GM12891 (cell line): ENCODE results near the gene FANCD2.
"Not testable (repeated sequence)": the region's sequence is repeated elsewhere in the genome, so short reads cannot be mapped to it uniquely, and the experiment has no call there.

Experiments
- DNase-seq: peaks from one replicate; pipeline ENCODE4 v3.0.0; 2011; ENCODE audit warnings: low spot score; ENCODE audit not compliant: insufficient read length
- FAIRE-seq: peaks from 2 replicates; lab custom pipeline; 2011; peaks lifted over from hg19 to GRCh38; lab: Jason Lieb, UNC
- PAX5 ChIP-seq: IDR thresholded peaks from 2 replicates; pipeline ENCODE4 v1.6.1; 2011; ENCODE audit warnings: low read length, moderate library complexity, mild to moderate bottlenecking; ENCODE audit not compliant: insufficient read depth, severe bottlenecking
- POLR2A ChIP-seq: IDR thresholded peaks from 2 replicates; pipeline ENCODE4 v1.6.1; 2011; ENCODE audit warnings: low read depth, low read length, control low read depth
- POLR2AphosphoS5 ChIP-seq: IDR thresholded peaks from 2 replicates; pipeline ENCODE4 v1.6.1; 2011; ENCODE audit warnings: low read depth, low read length, control low read depth
- POU2F2 ChIP-seq: IDR thresholded peaks from 2 replicates; pipeline ENCODE4 v1.6.1; 2011; ENCODE audit warnings: low read depth, mild to moderate bottlenecking, control low read depth, low read length, moderate library complexity
- SPI1 ChIP-seq: IDR thresholded peaks from 2 replicates; pipeline ENCODE4 v1.6.1; 2011; ENCODE audit warnings: low read depth, low read length, control low read depth
- TAF1 ChIP-seq: IDR thresholded peaks from 2 replicates; pipeline ENCODE4 v1.6.1; 2011; ENCODE audit warnings: low read depth, low read length, control low read depth

The FANCD2 gene

DNA sequence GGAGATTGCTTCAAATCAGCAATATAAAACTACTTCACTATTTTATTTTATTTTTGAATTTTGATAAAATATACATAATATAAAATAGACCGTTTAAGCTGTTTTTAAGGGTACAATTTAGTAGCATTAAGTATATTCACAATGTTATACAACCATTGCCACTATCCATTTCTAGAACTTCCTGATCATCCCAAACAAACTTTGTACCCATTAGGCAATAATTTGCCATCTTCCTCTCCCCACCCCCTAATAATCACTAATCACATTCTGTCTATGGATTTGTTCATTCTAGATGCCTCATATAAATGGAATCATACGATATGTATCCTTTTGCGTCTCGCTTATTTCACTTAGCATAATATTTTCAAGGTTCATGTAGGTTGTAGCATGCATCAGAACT, 28.9 kb downstream of the FANCD2 start:
- TF ChIP-seq POLR2A, result no peak
- TF ChIP-seq POLR2AphosphoS5, result no peak
- no peak for TF ChIP-seq POU2F2
- no peak for TF ChIP-seq PAX5
- TF ChIP-seq SPI1, result no peak
- no peak for TF ChIP-seq TAF1
- FAIRE-seq, result no peak
- DNase-seq, result no peak

DNA sequence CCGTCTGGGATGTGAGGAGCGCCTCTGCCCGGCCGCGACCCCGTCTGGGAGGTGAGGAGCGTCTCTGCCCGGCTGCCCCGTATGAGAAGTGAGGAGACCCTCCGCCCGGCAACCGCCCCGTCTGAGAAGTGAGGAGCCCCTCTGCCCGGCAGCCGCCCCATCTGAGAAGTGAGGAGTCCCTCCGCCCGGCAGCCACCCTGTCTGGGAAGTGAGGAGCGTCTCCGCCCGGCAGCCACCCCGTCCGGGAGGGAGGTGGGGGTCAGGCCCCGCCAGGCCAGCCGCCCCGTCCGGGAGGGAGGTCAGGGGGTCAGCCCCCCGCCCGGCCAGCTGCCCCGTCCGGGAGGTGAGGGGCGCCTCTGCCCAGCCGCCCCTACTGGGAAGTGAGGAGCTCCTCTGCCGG, 43.8 kb downstream of the FANCD2 start:
- DNase-seq, FAIRE-seq: not testable (repeated sequence)

DNA sequence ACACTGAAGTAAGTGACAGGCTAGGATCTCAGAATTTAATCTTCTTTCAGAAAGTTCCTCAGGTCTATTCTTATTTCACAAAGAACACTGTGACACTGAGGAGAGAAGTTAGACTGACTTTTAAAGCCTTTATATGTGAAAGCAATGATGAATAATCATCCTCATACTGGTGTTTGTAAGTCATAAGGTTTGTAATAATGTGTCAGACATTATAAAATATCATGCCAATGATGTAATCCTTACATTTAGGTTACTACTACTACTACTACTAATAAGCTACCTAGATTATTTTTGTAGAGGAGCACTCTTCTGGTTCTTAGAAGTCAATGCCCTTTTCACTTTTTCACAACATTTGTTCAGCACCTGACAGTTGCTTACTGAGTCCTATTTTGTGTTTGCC, 48.4 kb downstream of the FANCD2 start:
- DNase-seq (no peak), FAIRE-seq (no peak)
- no peak for TF ChIP-seq PAX5
- no peak for TF ChIP-seq POLR2AphosphoS5
- no peak for TF ChIP-seq POLR2A
- no peak for TF ChIP-seq SPI1
- TF ChIP-seq TAF1, result no peak
- TF ChIP-seq POU2F2, result no peak

DNA sequence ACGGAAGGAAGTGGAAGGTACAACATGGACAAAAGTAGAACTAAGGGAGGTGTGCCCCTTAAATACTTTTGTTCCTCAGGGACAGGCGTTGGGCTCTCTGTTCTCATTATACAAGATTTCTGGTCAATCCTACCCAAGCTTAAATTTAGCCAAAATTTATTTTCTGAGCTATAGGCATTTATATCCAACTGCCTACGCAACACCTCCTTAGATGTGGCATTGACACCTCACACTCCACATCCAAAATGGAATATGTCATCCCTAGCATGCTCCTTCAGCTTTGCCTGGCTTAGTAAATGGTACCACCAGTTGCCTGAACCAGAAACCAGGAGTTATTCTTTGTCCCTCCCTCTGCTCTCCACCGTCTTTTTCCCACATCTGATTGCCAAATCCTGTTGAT, 55.6 kb downstream of the FANCD2 start:
- DNase-seq (no peak), FAIRE-seq (no peak)

DNA sequence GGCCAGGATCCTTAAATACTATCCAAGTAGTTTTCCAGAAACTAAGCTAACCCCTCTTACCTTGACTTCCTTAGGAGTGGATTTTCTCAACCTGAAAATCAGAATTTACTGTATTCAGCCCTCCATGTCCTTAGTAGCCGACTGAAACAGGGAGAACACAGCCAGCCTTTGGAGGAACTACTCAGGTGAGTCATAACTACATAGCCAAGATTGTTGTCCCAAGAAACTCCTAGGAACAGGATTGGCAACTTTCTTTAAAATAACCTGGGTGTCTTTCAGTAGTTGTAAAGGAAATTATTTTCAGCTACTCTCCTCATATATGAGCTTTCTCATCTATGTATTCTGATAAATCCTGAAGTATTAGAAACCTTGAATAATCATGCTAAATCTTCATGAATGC, 59.5 kb downstream of the FANCD2 start:
- FAIRE-seq, result no peak
- TF ChIP-seq TAF1 (no peak), PAX5 (no peak), POLR2AphosphoS5 (no peak)
- no peak for DNase-seq

More for the DNA sequence above, 55.6 kb downstream of the FANCD2 start:
- TF ChIP-seq TAF1, result no peak
- no peak for TF ChIP-seq PAX5
- TF ChIP-seq POLR2A, result no peak
- no peak for TF ChIP-seq SPI1
- TF ChIP-seq POLR2AphosphoS5, result no peak
- no peak for TF ChIP-seq POU2F2

DNA sequence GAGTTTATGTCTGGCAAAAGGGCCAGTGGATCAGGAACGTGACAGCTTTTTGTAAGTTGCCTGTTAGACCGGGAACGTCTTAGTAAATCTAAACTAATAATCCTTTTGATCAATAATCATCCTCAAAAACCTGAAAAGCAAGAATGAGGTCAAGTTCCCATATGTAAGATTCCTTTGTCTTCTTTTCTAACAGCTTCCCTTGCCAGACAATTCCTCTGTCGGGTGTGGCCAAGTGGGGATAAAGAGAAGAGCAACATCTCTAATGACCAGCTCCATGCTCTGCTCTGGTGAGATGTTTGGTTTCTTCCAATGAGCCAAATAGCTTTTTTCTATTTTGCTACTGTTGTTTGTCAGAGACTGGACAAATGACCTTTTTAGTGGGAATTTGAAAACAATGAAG, 62.0 kb downstream of the FANCD2 start:
- FAIRE-seq (no peak), DNase-seq (no peak)
- TF ChIP-seq SPI1, result no peak
- no peak for TF ChIP-seq POLR2A
- no peak for TF ChIP-seq PAX5
- no peak for TF ChIP-seq POLR2AphosphoS5
- TF ChIP-seq POU2F2, result no peak
- TF ChIP-seq TAF1, result no peak

DNA sequence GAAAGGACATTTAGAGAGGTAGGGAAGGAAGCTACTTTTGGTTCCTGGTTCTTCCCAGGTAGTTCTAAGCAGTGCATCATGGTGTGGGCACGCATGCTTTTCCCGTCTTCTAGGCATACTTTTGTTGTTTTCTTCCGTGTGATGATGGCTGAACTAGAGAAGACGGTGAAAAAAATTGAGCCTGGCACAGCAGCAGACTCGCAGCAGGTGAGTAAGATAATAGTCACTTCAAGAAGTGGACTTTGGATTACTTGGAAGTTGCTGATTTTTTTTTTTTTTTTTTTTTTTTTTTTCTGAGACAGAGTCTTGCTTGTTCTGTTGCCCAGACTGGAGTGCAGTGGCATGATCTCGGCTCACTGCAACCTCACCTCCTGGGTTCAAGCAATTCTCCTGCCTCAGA, 63.9 kb downstream of the FANCD2 start:
- TF ChIP-seq POLR2AphosphoS5 (no peak), PAX5 (no peak), POU2F2 (no peak), SPI1 (no peak), POLR2A (no peak), TAF1 (no peak)
- DNase-seq (no peak), FAIRE-seq (no peak)

DNA sequence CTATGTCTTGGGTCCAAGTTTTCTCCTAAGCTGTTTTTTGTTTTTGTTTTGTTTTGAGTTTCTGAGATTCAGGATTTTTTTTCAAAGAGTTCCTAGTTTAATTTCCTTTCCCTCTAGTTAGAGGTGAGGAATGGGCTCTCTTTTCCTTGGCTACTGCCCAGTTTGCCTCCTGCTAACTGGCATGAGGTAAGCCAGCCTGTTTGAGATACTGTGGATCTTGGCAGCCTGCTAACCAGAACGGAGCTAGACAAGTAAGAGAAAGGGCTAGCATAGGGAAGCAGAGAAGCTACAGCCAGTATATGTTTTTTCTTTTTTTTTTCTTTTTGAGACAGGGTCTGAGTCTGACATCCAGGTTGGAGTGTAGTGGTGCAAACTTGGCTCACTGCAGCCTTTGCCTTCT, 64.5 kb downstream of the FANCD2 start:
- not testable (repeated sequence) for DNase-seq
- peak; percentile 47 for FAIRE-seq

DNA sequence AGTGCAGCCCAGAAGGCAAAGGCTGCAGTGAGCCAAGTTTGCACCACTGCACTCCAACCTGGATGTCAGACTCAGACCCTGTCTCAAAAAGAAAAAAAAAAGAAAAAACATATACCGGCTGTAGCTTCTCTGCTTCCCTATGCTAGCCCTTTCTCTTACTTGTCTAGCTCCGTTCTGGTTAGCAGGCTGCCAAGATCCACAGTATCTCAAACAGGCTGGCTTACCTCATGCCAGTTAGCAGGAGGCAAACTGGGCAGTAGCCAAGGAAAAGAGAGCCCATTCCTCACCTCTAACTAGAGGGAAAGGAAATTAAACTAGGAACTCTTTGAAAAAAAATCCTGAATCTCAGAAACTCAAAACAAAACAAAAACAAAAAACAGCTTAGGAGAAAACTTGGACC, 65.2 kb downstream of the FANCD2 start:
- not testable (repeated sequence) for FAIRE-seq, DNase-seq

DNA sequence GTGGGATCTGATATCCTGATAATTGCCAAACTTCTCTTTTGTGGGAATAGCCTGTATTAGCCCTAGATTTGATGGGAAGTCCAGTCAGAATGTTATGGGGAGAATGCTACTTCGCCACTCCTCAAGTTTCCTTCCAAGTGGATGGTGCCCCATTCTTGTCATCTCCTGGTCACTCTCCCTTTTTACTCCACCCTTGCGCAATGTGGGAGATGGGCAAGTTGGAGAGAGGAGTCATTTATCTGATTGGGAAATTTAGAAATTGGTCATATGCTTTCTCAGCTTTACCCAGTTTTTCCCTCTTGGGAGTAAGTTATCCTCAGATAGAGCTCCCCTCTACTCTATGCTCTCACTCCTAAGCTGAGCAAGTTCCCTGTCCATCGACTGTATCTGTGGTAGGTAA, 67.4 kb downstream of the FANCD2 start:
- DNase-seq (no peak), FAIRE-seq (no peak)
- TF ChIP-seq POLR2AphosphoS5 (no peak), PAX5 (no peak), POU2F2 (no peak), POLR2A (no peak), SPI1 (no peak), TAF1 (no peak)

DNA sequence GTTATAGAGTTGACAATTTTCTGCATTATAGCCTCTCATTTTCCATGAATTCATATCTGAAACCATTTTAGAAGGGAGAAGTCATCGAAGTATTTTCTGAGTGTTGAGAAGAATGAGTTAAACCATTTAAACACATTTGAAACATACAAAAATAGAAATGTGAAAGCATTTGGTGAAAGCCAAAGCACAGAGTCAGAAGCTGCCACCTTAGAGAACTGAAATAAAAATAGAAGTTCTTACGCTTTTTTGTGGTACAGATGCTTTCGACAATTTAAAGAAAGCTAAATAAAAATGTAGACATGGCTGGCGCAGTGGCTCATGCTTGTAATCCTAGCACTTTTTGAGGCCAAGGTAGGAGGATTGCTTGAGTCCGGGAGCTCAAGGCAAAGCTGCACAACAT, 72.8 kb downstream of the FANCD2 start:
- DNase-seq, result no peak
- no peak for TF ChIP-seq POLR2A
- TF ChIP-seq SPI1, result no peak
- no peak for TF ChIP-seq POU2F2
- TF ChIP-seq TAF1, result no peak
- TF ChIP-seq PAX5, result no peak
- TF ChIP-seq POLR2AphosphoS5, result no peak
- FAIRE-seq, result no peak
